Erythroblast (primary cell): Measurements from ENCODE around the gene S100A3.

Experiments used
- GATA1 ChIP-seq: IDR thresholded peaks from 2 replicates; pipeline ENCODE4 v1.6.1; 2011; ENCODE audit warnings: low read depth, mild to moderate bottlenecking, control low read depth, low read length, moderate library complexity
- POLR2A ChIP-seq: IDR thresholded peaks from 2 replicates; pipeline ENCODE4 v1.6.1; 2011; ENCODE audit warnings: mild to moderate bottlenecking, low read length

GRCh38 chr1:153588482-153588881 is 39.4 kb upstream of the S100A3 start:
- TF ChIP-seq POLR2A (no peak), GATA1 (no peak)
